WERI-Rb-1 (cell line): ENCODE data around the gene KCNF1.

Source experiments
- DNase-seq: peaks from one replicate; pipeline ENCODE4 v3.0.0-alpha.2; 2020
- H3K27ac ChIP-seq: fragments of 250-450 bp; sonication (Bioruptor Pico); 2 replicates; pipeline ENCODE4 v1.5.1; 2020; ENCODE audit warnings: mild to moderate bottlenecking, moderate library complexity
- H3K27me3 ChIP-seq: fragments of 250-450 bp; sonication (Bioruptor Pico); 2 replicates; pipeline ENCODE4 v1.5.1; 2021; ENCODE audit warnings: mild to moderate bottlenecking, low read depth, moderate library complexity; ENCODE audit not compliant: insufficient read depth, severe bottlenecking
- H3K36me3 ChIP-seq: fragments of 250-450 bp; sonication (Bioruptor Pico); 2 replicates; pipeline ENCODE4 v1.5.1; 2020; ENCODE audit warnings: mild to moderate bottlenecking, moderate library complexity
- H3K4me3 ChIP-seq: 2 replicates; pipeline ENCODE4 v1.5.1; 2011; ENCODE audit warnings: low read depth, mild to moderate bottlenecking, control low read depth, low read length
- H3K9me3 ChIP-seq: fragments of 250-450 bp; sonication (Bioruptor Pico); 2 replicates; pipeline ENCODE4 v1.5.1; 2021; ENCODE audit warnings: mild to moderate bottlenecking, moderate library complexity; ENCODE audit not compliant: severe bottlenecking
- CTCF ChIP-seq: IDR thresholded peaks from 2 replicates; pipeline ENCODE4 v1.5.1; 2011; ENCODE audit warnings: low read depth, mild to moderate bottlenecking, control low read depth, inconsistent platforms, low read length

Gene KCNF1

GRCh38 chr2:10873171-10873570 lies 38.6 kb upstream of the KCNF1 start:
- TF ChIP-seq CTCF, result no peak

DNA sequence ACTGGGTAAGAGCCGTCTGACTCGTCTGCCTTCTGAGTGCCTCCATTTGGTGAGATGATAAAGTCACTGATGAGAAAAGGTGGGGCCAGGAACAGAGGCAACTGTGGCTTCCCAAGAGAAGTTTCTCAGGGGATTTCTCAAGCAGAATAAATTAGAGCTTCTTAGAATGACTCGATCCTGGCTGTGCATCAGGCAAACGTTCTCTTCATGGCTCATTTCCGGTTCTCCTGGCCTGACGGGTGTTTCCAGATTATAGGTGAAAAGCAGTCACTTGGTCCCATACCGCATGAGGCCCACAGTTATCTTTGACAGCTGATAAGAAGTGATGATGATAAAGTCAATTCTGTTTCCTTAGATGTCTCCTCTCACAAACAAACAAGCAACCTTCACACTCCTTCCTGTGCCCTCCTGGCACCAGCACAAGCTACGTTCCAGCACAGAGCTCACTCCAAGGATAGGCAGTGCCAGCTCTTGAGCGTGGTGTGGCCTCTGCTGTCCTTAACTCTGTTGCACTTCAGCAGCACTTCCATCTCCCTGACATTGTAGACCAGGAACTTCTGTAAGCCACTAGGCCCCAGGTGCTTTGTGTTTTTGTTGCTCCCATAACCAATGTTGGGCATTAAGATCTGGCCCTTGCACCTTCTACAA lies 37.8 kb upstream of the KCNF1 start:
- Histone ChIP-seq H3K27me3 (no peaks in the 10 kb centered on the region), H3K36me3 (no peaks in the 10 kb centered on the region), H3K27ac (no peak overlapping the region), H3K4me3 (no peak overlapping the region), H3K9me3 (peaks cover 7% of the 10 kb centered on the region)
- TF ChIP-seq CTCF, result no peak
- DNase-seq, result no peak

More at GRCh38 chr2:10873171-10873570, 38.6 kb upstream of the KCNF1 start:
- Histone ChIP-seq H3K27me3 (no peaks in the 10 kb centered on the region), H3K9me3 (peaks cover 7% of the 10 kb centered on the region), H3K27ac (no peak overlapping the region), H3K4me3 (no peak overlapping the region), H3K36me3 (no peaks in the 10 kb centered on the region)
- DNase-seq, result no peak

DNA sequence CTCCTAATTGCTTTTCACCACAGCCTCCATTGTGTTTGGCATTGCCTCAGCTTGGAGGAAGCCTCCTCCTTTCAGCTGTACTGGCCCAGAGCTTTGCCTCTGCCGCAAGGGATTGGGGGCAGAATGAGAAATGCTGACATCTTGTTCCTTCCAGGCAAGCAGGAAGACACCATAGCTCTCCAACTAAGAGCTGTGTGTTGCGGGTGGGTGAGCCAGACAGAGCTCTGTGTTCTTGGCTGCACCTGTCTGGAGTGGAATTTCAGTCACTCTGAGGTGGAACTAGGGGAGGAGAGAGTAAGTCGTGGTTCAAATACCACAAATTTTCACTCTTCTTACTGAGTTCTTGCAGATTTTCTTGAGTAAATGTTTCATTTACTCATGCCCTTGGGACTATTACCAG lies 36.6 kb upstream of the KCNF1 start:
- no peak for TF ChIP-seq CTCF
- no peaks in the 10 kb centered on the region for H3K27me3 ChIP-seq
- no peaks in the 10 kb centered on the region for H3K36me3 ChIP-seq
- no peak overlapping the region for H3K27ac ChIP-seq
- H3K4me3 ChIP-seq, result no peak overlapping the region
- DNase-seq, result no peak
- H3K9me3 ChIP-seq, result peaks cover 7% of the 10 kb centered on the region

- TF ChIP-seq CTCF, result no peak
- no peak overlapping the region for H3K27ac ChIP-seq
- H3K9me3 ChIP-seq, result peaks cover 7% of the 10 kb centered on the region
- no peak overlapping the region for H3K4me3 ChIP-seq
- H3K36me3 ChIP-seq, result no peaks in the 10 kb centered on the region
- no peak for DNase-seq
- no peaks in the 10 kb centered on the region for H3K27me3 ChIP-seq
Measured at GRCh38 chr2:10876394-10876793, 35.3 kb upstream of the KCNF1 start.

GRCh38 chr2:10876963-10877362 lies 34.8 kb upstream of the KCNF1 start:
- Histone ChIP-seq H3K27ac (no peak overlapping the region), H3K36me3 (no peaks in the 10 kb centered on the region), H3K9me3 (peaks cover 5% of the 10 kb centered on the region), H3K27me3 (no peaks in the 10 kb centered on the region), H3K4me3 (no peak overlapping the region)
- no peak for DNase-seq
- TF ChIP-seq CTCF, result no peak

DNA sequence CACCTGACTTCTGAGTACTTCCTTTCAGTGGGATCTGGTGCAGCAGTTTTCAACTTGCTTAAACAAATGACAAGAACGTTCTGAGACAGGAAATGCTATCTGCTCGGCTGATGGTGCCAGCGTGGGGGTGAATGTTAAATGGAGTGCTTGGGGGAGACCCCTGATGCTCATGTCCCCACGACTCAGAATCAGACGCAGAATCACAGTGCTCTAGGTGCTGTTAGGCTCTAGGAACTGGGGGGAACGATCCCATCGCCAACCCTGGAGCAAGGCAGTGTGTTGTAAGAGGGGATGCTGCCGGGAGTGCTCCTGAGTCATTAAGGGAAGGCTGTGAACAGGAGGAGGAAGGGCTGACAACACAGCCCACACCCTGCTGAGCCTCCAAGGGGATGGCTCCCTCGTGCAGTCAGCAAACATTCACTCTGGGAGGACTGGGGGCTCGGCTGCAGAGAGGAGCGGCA lies 34.1 kb upstream of the KCNF1 start:
- DNase-seq, result no peak
- H3K27me3 ChIP-seq, result no peaks in the 10 kb centered on the region
- H3K36me3 ChIP-seq, result no peaks in the 10 kb centered on the region
- peaks cover 4% of the 10 kb centered on the region for H3K9me3 ChIP-seq
- no peak overlapping the region for H3K4me3 ChIP-seq
- TF ChIP-seq CTCF, result no peak
- H3K27ac ChIP-seq, result no peak overlapping the region
